HG03342 (cell line): Measurements from ENCODE around the gene LRRC58.
"Not testable (repeated sequence)": the region's sequence is repeated elsewhere in the genome, so short reads cannot be mapped to it uniquely, and the experiment has no call there.

Experiments used
- ATAC-seq: cut with Tn5 transposase; IDR thresholded peaks from one replicate; pipeline ENCODE4 v1.9.1; 2021; ENCODE audit warnings: mild to moderate bottlenecking, moderate library complexity; ENCODE audit not compliant: unreplicated experiment

Gene LRRC58

DNA sequence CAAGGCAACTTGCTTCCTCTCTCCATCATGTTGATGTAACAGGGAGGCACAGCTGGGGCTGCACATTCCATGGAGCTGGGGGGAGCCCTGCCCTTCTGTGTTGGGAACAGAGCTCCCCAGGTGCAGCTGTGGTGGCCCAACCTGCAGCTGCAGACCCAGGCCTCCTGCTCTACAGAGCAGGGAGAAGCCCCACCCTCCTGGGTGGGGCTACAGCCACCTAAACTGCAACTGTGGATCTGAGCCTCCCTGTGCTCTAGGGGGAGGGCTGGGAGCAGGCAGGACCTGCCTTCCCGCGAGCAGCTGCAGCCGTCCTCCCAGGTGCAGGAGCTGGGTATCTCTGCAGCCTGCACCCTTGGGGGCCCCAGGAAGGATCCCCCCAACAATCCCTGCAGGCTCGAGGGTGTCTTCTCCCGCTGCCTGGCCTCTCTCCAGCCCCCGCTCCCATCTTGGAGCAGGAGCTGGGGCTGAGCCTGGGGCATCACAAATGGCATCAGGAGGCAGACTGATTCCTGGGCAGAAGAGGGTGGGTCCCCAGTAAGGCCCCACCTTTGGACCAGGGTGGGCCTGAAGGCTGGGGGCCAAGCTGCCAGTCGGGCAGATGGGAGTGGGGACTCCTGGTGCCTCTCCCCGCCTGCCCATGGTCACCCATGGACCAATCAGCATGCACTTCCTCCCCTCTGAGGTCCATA, 7.4 kb downstream of the LRRC58 start:
- ATAC-seq, result no peak

DNA sequence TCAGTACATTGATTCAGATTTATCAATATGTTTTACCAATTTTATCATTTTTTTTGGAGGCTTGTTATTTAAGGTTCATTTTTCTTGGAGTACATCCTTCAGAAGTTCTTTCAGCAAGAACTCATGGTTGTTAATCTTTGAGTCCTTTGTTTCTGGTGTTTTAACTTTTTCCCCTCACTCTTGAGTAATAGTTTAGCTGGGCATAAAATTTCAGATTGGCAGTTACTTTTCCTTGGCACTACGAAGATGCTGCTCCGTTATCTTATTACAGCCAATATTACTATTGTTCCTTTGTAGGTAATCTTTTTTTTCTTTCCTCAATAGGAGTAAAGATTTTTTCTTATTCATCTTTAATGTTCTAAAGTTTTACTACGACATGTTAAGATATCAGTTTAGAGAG, 9.8 kb downstream of the LRRC58 start:
- no peak for ATAC-seq

DNA sequence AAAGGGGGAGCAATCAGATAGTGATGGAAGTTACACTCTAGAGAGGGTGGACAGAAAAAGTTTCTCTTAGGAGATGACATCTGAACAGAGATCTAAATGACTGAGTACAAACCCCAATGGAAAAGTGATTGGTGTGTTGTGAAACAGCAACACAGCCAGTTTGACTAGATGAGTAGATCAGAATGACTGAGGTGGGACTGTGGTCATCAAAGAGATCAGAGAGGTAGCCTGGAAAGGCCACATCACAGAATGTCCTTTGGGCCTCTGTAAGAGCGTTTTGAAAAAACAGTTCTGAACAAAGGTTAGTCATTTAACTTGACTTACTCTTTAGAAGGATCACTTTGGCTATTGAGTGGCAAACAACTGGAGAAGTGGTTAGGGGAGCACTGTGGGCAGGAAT, 10.6 kb downstream of the LRRC58 start:
- ATAC-seq, result no peak

DNA sequence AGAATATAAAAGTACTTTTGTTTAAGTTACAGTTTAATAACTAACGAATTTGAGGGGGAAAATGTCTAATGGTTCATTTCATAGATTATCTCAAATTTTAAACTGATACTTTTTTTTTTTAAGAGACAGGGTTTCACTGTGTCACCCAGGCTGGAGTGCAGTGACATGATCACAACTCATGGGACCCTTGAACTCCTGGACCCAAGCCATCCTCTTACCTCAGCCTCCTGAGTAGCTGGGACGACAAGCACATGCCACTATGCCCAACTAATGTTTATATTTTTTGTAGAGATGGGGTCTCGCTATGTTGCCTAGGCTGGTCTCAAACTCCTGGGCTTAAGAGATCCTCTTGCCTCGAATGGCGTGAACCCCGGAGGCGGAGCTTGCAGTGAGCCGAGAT, 16.5 kb downstream of the LRRC58 start:
- no peak for ATAC-seq

DNA sequence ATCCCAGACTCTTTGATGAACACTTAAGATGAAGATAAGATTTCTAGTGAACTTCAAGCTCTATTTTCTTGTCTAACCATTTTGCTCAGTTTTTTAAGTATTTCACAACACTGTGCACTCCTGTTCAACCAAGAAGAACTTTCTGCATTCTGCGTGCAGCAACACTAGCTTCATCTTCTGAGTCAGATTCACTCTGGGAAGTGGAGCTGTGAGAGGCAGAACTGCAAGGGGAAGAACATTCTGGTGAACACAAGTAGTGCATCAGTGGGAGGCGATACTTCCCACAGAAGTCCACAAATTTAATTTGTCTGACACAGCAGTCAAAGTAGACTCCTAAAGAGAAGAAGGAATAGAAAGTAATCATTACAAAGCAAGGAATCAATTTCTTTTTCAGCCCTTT, 18.1 kb downstream of the LRRC58 start:
- ATAC-seq, result no peak

DNA sequence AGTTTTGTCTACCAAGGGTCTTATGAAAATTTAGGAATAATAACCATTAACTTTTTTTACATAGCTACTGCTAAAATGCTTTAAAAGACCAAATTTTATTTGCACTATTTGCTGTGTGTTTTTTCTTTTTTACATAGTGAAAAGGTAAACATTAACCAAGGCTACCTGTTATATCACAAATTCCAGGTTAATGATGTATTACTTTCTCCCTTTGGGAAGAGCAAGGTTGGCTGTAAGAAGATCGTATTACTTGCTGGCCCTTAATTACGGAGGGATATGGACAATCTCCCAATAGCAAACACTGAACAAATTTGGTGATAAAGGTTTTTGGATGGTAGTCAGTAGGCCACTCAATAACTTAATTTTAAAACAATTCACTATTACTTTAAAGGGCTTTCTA, 22.4 kb downstream of the LRRC58 start:
- ATAC-seq, result no peak

DNA sequence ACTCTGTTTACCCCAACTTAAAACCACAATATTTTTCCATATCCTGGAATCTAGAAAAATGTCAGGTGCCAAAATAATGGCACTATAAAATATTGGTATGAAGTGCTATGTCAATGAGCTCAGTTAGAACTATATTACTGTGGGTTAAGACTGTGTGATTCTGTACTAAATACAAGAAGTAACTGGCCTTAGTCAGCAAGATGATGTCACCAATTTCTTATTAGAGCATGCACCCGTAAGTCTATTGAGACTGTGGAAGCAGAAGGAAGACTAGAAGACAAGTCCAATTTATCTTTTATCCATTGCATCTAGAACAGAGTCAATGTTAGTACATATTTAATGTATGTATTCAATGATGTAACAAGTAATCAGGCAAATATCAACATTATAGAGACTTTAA, 25.0 kb downstream of the LRRC58 start:
- no peak for ATAC-seq

DNA sequence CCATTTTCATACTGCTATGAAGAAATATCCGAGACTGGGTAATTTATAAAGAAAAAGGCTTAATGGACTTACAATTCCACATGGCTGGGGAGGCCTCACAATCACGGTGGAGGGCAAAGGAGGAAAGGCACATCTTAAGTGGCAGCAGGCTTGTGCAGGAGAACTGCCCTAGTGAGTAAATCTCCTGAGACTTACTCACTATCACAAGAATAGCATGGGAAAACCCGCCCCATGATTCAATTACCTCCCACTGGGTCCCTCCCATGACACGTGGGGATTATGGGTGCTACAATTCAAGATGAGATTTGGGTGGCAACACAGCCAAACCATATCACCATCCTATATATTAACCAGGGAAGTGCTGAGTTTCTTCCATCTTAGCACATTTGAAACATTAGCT, 25.4 kb downstream of the LRRC58 start:
- not testable (repeated sequence) for ATAC-seq

DNA sequence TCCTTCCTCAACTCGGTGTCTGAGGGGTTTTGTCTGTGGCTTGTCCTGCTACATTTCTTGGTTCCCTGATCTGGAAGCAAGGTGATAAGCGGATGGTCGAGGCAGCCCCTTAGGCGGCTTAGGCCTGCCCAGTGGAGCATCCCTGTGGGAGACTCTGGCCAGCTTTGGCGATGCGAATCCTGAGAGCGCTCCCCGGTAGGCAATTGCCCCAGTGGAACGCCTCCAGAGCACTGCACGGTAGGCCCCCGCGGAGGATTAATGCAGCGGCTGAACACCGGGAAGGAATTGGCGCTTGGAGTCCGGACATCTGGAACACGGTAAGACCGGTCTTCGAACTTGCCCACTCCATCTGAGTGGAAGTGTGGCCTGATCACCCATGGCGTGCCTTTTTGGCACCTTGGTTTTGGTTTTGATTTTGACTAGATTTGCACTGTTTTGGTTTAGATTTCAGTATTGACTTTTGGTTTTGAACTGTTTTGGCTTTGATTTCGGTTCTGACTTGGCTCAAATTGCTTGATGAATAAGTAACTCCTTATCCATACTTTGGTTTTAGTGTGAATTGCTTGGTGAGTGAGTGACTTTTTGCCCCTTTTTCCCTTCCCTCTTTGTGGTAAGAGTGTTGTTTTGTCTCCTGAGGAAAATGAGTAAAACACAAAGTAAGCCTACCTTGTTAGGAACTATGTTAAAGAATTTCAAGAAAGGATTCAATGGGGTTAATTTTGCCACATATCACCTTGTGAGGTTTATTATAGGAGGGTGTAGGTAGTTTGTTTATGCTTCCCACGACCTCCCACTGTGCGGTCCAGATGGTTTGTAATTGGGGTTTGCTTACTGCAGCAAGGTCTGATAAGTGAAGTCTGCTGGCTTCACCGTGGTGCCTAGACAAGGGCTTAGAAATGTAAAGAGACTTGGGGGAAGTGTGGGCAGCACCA, 37.0 kb downstream of the LRRC58 start:
- no peak for ATAC-seq

DNA sequence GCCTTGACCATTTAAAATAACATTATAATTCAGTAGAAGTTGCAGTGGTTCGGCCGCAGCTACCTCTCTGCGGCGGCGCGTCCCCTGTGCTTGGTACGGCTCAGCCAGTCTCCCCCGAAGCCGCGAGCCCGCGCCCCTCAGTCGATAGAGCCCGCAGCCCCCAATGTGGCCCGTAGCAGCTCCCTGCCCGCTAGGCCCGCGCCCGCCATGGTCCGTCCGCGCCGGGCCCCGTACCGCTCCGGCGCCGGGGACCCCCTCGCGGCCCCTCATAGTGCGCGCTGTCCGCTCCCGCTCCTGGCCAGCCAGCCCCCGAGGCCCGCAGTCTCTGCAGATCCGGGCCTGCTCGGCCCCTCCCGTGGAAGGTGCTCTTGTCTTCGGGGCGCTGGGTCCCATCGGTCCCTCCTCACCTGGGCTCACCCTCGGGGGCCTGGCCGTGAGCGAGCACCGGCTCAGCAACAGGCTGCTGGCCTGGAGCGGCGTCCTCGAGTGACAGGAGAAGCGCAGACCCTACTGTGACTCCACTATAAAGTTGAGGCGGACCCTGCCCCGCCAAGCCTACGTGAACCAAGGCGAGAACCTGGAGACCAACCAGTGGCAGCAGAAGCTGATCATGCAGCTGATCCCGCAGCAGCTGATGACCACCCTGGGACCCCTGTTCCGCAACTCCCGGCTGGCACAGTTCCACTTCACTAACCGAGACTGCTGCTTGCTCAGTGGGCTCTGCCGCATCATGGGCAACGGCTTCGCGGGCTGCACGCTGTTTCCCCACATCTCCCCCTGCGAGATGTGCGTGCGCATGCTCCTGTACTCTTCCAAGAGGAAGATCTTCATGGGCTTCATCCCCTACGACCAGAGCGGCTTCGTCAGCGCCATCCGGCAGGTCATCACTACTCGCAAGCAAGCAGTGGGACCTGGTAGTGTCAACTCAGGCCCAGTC, 42.4 kb downstream of the LRRC58 start:
- no peak for ATAC-seq

DNA sequence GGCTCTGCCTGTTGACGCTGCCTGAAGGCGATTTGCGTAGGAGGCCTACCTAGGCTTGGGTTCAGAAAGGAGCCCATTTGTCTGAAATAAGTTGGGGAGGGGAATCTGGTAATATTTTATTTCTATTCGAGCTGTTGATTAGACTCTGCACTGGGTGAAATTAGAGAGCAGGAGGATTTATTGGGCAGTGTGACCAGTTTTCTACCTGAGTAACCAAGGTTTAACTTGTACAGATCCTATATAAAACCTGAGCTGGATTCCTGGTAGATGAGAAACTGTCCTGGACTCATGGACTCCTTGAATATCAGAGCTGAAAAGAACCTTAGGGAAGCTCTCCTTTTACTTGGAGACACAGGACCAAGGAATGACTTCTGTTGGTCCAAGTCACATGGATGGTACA, 44.5 kb downstream of the LRRC58 start:
- ATAC-seq, result no peak

DNA sequence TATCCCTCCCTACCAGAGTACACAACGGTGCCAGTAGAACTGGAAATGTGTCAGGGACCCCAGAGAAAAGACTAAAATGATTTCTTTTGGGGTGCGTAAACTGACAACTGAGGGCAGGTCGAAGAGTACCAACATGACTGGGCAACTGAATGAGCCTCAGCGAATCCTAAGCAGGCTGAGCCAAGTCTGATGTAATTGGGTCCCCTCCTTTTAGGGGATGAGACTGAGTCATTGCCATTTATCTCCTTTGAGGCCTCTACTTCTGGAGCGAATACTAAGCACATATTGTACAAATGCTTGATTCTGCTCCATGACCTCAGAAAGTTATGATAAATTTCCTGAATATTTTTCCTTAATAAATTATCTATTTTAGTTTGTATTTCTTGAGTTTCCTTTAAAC, 46.8 kb downstream of the LRRC58 start:
- ATAC-seq, result no peak

DNA sequence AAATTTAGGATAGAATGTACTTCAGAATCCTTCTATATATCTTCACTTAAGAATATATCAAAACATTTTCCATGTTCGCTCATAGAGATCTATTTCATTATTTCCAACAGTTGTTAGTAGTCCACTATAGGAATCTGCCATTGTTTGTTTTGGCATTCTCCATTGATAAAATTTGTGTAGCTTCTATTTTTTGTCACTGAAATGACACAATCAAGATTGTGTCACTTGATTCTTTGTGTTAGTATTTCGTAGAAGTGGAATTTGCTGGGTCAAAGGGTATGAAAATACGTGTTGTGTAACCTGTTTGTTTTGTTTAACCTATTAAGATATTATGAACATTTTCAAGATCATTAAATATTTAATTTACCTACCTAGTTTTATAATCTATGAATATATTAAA, 48.2 kb downstream of the LRRC58 start:
- ATAC-seq, result no peak

DNA sequence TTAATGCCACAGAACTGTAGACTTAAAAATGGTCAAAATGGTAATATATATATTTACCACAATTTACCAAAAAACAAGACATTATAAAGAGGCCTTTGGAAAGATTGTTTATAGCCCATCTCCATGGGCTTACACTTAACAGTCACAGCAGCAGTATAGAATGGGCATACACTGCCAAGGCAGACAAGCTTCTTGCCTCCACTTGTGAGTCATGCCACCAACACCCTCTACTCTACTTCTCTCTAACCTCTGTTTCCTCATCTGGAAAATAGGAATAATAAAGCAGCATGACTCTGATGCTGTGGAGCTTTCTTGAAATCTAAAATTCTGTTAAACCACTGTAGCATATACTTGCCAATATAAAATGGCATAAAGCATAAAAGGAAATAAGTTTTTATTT, 49.8 kb downstream of the LRRC58 start:
- ATAC-seq, result no peak

DNA sequence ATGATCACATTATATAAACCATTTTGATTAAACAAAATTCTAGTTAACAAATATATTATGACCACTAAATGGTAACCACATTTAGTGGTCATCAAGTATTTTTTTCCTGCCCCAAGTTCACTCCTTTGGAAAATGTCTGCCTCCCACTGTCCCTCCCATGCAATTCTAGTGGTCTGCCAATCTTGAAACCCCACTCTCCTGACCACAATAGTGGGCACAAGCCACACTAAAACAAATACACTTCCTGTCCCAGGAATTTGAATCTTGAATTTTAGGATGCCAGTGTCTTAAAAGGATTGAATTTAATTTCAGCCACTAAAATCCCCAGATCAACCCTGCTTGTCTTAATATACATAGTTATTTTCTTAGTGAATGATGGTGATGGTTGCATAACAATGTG, 50.2 kb downstream of the LRRC58 start:
- no peak for ATAC-seq

DNA sequence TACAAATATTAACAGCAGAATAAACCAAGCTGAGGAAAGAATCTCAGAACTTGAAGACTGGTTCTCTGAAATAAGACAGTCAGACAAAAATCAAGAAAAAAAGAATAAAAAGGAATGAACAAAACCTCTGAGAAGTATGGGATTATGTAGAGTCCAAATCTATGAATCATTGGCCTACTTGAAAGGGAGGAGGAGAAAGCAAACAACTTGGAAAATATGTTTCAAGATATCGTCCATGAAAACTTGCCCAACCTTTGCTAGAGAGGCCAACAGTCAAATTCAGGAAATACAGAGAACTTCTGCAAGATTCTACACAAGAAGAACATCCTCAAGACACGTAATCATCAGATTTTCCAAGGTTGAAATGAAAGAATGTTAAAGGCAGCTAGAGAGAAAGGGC, 57.6 kb downstream of the LRRC58 start:
- not testable (repeated sequence) for ATAC-seq

DNA sequence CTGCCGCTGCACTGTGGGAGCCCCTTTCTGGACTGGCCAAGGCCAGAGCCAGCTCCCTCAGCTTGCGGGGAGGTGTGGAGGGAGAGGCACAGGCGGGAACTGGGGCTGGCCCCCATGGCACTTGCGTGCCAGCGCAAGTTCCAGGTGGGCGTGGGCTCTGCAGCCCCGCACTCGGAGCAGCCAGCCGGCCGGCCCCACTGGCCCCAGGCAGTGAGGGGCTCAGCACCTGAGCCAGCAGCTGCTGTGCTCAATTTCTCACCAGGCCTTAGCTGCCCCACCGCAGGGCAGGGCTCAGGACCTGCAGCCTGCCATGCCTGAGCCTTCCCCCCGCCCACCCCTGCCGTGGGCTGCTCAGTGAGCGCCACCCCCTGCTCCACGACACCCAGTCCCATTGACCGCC, 59.5 kb downstream of the LRRC58 start:
- no peak for ATAC-seq

DNA sequence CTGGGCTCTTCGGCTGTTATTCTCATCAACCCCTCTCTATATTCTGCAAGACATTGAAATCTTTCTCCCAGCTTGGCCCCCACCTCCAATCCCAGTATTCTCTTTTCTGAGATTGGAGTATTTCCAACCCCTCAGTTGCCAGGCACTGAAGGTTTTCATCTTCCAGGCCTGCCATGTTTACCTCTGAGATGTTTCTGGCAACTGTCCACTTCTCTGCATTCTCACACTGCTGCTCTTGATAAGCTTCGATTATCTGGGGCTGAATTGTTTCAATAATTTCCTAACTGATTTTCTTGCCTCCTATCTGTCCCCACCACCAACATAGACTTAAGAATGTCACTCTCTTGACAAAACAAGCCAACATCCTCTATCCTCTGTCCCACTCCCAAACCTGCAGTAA, 62.7 kb downstream of the LRRC58 start:
- no peak for ATAC-seq

DNA sequence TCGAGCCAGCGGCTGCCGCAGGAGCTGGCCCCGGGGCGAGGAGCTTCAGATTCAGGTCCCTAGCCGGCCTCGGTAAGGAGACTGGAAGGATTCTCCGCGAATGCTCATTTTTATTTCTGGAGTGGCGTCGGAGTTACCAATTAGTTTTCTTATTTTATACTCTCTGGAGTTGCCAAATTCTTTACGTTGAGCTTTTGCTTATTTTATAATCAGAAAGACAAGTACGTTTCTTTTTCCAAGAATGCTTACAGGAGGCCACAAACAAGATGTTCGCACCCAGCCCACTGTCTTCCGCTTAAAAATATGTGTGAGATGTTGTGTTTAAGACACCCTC, 63.7 kb downstream of the LRRC58 start:
- no peak for ATAC-seq

DNA sequence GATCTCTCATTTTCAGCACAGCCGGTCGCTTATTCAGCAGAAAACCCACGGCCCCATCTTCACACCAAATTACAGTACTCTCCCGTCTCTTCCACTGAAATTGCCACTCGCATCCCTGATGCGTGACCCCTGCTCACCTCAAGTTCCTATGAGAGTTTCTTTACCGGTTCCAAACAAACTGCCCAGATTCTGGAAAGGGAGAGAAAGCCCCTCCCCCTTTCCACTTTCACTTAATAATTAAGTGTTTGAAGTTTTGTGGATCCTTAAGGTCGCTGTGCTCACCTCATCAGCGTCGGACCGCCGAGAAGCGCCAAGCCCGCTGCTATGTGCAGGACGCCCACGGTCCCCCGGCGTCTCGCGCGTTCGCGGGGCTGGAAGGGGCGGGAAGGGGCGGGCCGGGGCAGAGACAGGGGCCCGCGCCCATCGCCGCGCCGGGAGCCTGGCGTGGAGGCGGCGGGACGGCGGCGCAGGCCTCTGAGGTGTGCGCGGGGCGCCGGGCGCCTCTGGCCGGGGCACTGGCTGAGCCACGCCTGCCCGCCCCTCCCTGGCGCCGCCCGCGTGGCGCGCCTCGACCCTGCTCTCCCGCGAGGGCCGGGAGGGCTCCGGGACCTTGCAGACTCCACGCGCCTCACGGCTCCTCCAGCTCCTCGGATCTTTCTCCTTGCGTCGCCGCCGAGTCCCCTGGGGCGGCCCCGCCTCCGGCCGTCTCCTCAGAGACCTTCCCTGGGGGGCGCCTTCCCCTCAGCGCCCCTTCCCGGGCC, 64.2 kb downstream of the LRRC58 start, which contains the start of gene GPR156:
TSS of gene GPR156 (minus strand) at position 476 of the 761 bp plus-strand sequence. CDS start 41,124 bp downstream, outside the sequence.
- ATAC-seq, result no peak

DNA sequence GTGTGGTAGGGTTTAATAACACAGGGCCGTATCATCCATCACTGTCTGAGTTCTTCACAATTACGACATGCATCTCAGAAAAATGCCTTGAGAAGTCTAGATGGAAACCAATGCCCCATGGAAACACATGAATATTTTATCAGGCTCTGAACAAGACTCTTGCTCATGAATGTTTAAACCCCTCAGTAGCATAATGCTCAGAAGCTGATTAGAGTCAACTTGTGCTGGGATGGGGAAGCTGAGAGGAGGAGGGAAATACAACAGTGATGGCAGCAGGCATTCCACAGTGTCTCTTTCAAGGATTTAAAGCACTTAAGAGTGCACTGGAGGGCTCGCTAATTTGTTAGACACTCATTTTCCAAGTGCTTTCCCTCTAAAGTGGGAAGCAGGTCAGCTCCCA, 67.9 kb downstream of the LRRC58 start:
- no peak for ATAC-seq
